Activated T-helper 1 cell treated with Interleukin-2 at 50 U/mL for 16 hours (primary cell): ENCODE results near the gene PTPRT.
"Not testable (repeated sequence)": the region's sequence is repeated elsewhere in the genome, so short reads cannot be mapped to it uniquely, and the experiment has no call there.

Experiments used
- DNase-seq: peaks from one replicate; pipeline ENCODE4 v3.0.0-alpha.2; 2020; ENCODE audit warnings: low read depth

PTPRT gene

GRCh38 chr20:42910808-42911207, 278.9 kb downstream of the PTPRT start:
- DNase-seq = not testable (repeated sequence)

- DNase-seq = no peak
These were observed 282.0 kb downstream of the PTPRT start for GRCh38 chr20:42907730-42908129.

GRCh38 chr20:42906120-42906519, 283.6 kb downstream of the PTPRT start:
- DNase-seq = no peak

- no peak for DNase-seq
These were observed 287.2 kb downstream of the PTPRT start for GRCh38 chr20:42902509-42902908.

GRCh38 chr20:42901689-42902440, 287.8 kb downstream of the PTPRT start:
- DNase-seq = no peak

GRCh38 chr20:42900764-42901163, 288.9 kb downstream of the PTPRT start:
- DNase-seq = not testable (repeated sequence)

GRCh38 chr20:42895020-42895419, 294.7 kb downstream of the PTPRT start:
- DNase-seq = no peak

- DNase-seq = no peak
These were observed 295.2 kb downstream of the PTPRT start for GRCh38 chr20:42894483-42894882.

- DNase-seq = no peak
These were observed 300.2 kb downstream of the PTPRT start for GRCh38 chr20:42889517-42889916.

- no peak for DNase-seq
These were observed 302.4 kb downstream of the PTPRT start for GRCh38 chr20:42887281-42887680.

GRCh38 chr20:42886801-42887200, 302.9 kb downstream of the PTPRT start:
- no peak for DNase-seq

GRCh38 chr20:42886046-42886445, 303.7 kb downstream of the PTPRT start:
- no peak for DNase-seq

GRCh38 chr20:42875581-42875980, 314.1 kb downstream of the PTPRT start:
- no peak for DNase-seq

GRCh38 chr20:42873259-42873658, 316.4 kb downstream of the PTPRT start:
- no peak for DNase-seq

- DNase-seq = no peak
These were observed 325.6 kb downstream of the PTPRT start for GRCh38 chr20:42864116-42864515.

- no peak for DNase-seq
These were observed 327.3 kb downstream of the PTPRT start for GRCh38 chr20:42862446-42862845.

- DNase-seq = no peak
These were observed 332.3 kb downstream of the PTPRT start for GRCh38 chr20:42857446-42857845.

GRCh38 chr20:42855896-42856295, 333.8 kb downstream of the PTPRT start:
- DNase-seq = no peak

- no peak for DNase-seq
These were observed 337.0 kb downstream of the PTPRT start for GRCh38 chr20:42852691-42853090.

- DNase-seq = no peak
These were observed 342.8 kb downstream of the PTPRT start for GRCh38 chr20:42846784-42847490.

GRCh38 chr20:42844751-42845150, 345.0 kb downstream of the PTPRT start:
- no peak for DNase-seq

GRCh38 chr20:42837456-42837855, 352.2 kb downstream of the PTPRT start:
- no peak for DNase-seq

GRCh38 chr20:42836339-42836738, 353.4 kb downstream of the PTPRT start:
- no peak for DNase-seq

GRCh38 chr20:42807876-42808275, 381.8 kb downstream of the PTPRT start:
- DNase-seq = no peak
